Nephron (organoid): Measurements from ENCODE around the gene FBXL12.
"Not testable (repeated sequence)": the region's sequence is repeated elsewhere in the genome, so short reads cannot be mapped to it uniquely, and the experiment has no call there.

ENCODE experiments used
- H3K27ac Mint-ChIP-seq, 3 experiments: 2 replicates each; pipeline ENCODE4 v1.8.0; 2020; ENCODE audit warnings: mixed read lengths in 3 of 3, mild to moderate bottlenecking in 2 of 3, moderate library complexity in 1 of 3
- H3K27me3 Mint-ChIP-seq: 2 replicates; pipeline ENCODE4 v1.8.0; 2021; ENCODE audit warnings: low read depth, mild to moderate bottlenecking, moderate library complexity, mixed read lengths
- H3K36me3 Mint-ChIP-seq: 2 replicates; pipeline ENCODE4 v1.8.0; 2020; ENCODE audit warnings: low read depth, mixed read lengths
- H3K4me1 Mint-ChIP-seq: 2 replicates; pipeline ENCODE4 v1.8.0; 2020; ENCODE audit warnings: mixed read lengths
- H3K4me3 Mint-ChIP-seq, 3 experiments: 2 replicates each; pipeline ENCODE4 v1.8.0; 2020; ENCODE audit warnings: mild to moderate bottlenecking in 3 of 3, mixed read lengths in 3 of 3, moderate library complexity in 2 of 3
- H3K9me3 Mint-ChIP-seq: 2 replicates; pipeline ENCODE4 v1.8.0; 2020; ENCODE audit warnings: mixed read lengths
- TF ChIP-seq, protein P1 (sequence below), 3 experiments: fragments of 200-600 bp; sonication (generic); IDR thresholded peaks; one replicate each; pipeline ENCODE4 v1.5.0; 2021; ENCODE audit warnings: antibody characterized with exemption in 3 of 3; ENCODE audit not compliant: unreplicated experiment in 3 of 3

The FBXL12 gene

GRCh38 chr19:9823816-9824215 lies 4.9 kb upstream of the FBXL12 start:
- Mint-ChIP-seq H3K4me3 (peak overlapping the region; percentile 48 to 84 (median 73)), H3K27ac (peak overlapping the region; percentile 69 to 78 (median 74)), H3K9me3 (no peaks in the 10 kb centered on the region), H3K4me1 (peaks cover 37% of the 10 kb centered on the region), H3K36me3 (peaks cover 12% of the 10 kb centered on the region), H3K27me3 (no peaks in the 10 kb centered on the region)
- TF ChIP-seq, protein P1, sequence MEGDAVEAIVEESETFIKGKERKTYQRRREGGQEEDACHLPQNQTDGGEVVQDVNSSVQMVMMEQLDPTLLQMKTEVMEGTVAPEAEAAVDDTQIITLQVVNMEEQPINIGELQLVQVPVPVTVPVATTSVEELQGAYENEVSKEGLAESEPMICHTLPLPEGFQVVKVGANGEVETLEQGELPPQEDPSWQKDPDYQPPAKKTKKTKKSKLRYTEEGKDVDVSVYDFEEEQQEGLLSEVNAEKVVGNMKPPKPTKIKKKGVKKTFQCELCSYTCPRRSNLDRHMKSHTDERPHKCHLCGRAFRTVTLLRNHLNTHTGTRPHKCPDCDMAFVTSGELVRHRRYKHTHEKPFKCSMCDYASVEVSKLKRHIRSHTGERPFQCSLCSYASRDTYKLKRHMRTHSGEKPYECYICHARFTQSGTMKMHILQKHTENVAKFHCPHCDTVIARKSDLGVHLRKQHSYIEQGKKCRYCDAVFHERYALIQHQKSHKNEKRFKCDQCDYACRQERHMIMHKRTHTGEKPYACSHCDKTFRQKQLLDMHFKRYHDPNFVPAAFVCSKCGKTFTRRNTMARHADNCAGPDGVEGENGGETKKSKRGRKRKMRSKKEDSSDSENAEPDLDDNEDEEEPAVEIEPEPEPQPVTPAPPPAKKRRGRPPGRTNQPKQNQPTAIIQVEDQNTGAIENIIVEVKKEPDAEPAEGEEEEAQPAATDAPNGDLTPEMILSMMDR (IDR thresholded peaks at IDR 0.05; ENCODE audit: unreplicated experiment in 3 of 3): no peak

GRCh38 chr19:9820034-9820433 lies 1.2 kb upstream of the FBXL12 start:
- Mint-ChIP-seq H3K36me3 (peaks cover 24% of the 10 kb centered on the region), H3K4me1 (peaks cover 30% of the 10 kb centered on the region), H3K4me3 (peak overlapping the region; percentile 95 to 97 (median 95)), H3K27ac (peak overlapping the region; percentile 79 to 96 (median 93))
- H3K9me3 Mint-ChIP-seq, H3K27me3 Mint-ChIP-seq: not testable (repeated sequence)

GRCh38 chr19:9819596-9819909 lies 674 bp upstream of the FBXL12 start:
- peaks cover 30% of the 10 kb centered on the region for H3K4me1 Mint-ChIP-seq
- H3K36me3 Mint-ChIP-seq: peaks cover 29% of the 10 kb centered on the region
- TF ChIP-seq, protein P1 (IDR thresholded peaks at IDR 0.05; ENCODE audit: unreplicated experiment in 3 of 3): no peak
- H3K4me3 Mint-ChIP-seq: peak overlapping the region; percentile 95 to 97 (median 95)
- H3K27me3 Mint-ChIP-seq: no peaks in the 10 kb centered on the region
- peaks cover 9% of the 10 kb centered on the region for H3K9me3 Mint-ChIP-seq
- H3K27ac Mint-ChIP-seq: peak overlapping the region; percentile 79 to 96 (median 93)

- peaks cover 11% of the 10 kb centered on the region for H3K9me3 Mint-ChIP-seq
- peak overlapping the region; percentile 95 to 97 (median 95) for H3K4me3 Mint-ChIP-seq
- peaks cover 35% of the 10 kb centered on the region for H3K36me3 Mint-ChIP-seq
- H3K4me1 Mint-ChIP-seq: peaks cover 24% of the 10 kb centered on the region
- H3K27ac Mint-ChIP-seq: peak overlapping the region; percentile 79 to 96 (median 93)
- no peaks in the 10 kb centered on the region for H3K27me3 Mint-ChIP-seq
- TF ChIP-seq, protein P1 (IDR thresholded peaks at IDR 0.05; ENCODE audit: unreplicated experiment in 3 of 3): no peak
These were observed 625 bp downstream of the FBXL12 start for GRCh38 chr19:9818175-9818733.

GRCh38 chr19:9811139-9811538 lies 7.7 kb downstream of the FBXL12 start:
- TF ChIP-seq, protein P1 (IDR thresholded peaks at IDR 0.05; ENCODE audit: unreplicated experiment in 3 of 3): no peak
- H3K36me3 Mint-ChIP-seq: peaks cover 49% of the 10 kb centered on the region
- H3K4me3 Mint-ChIP-seq: no peak overlapping the region
- no peaks in the 10 kb centered on the region for H3K27me3 Mint-ChIP-seq
- peaks cover 5% of the 10 kb centered on the region for H3K9me3 Mint-ChIP-seq
- no peak overlapping the region for H3K27ac Mint-ChIP-seq
- no peaks in the 10 kb centered on the region for H3K4me1 Mint-ChIP-seq

DNA sequence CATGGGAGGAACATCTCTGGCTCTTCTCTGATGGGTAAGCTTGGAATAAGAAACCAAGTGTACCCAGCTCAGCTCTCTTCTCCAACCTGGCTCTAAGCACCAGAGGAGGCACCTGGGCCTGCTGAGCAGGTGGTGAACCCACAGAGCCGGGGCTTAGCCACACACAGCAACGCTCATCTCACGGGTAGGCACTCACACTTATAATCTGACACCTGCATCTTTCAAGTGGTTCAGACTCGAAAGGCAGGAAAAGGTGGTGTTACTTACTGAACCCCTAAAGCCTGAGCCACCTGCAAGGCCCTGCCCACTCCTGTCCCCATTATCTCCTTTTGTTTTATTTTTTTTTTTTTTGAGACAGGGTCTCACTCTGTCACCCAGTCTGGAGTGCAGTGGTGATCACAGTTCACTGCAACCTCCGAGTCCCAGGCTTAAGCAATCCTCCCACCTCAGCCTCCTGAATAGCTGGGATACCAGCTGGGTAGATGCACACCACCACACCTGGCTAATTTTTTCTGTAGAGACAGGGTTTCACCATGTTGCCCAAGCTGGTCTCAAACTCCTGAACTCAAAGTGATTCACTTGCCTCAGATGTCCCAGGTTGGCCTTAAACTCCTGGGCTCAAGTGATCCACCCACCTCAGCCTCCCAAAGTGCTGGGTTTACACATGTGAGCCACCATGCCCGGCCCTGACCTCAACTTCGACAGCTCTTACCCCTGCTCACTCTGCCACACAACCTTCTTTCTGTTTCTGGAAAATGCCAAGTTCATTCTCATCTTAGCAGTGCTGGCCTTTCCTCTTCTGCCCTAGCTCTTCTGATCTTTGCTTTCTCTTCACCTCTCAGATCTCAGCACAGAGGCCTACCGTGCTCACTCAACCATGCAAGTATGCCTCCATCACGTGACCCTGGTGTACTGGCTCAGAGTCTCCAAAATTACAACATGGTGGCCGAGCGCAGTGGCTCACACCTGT lies 9.7 kb downstream of the FBXL12 start:
- no peak overlapping the region for H3K4me3 Mint-ChIP-seq
- no peak overlapping the region for H3K27ac Mint-ChIP-seq
- peaks cover 35% of the 10 kb centered on the region for H3K36me3 Mint-ChIP-seq
- TF ChIP-seq, protein P1 (IDR thresholded peaks at IDR 0.05; ENCODE audit: unreplicated experiment in 3 of 3): no peak
- peaks cover 3% of the 10 kb centered on the region for H3K9me3 Mint-ChIP-seq
- H3K27me3 Mint-ChIP-seq: no peaks in the 10 kb centered on the region
- no peaks in the 10 kb centered on the region for H3K4me1 Mint-ChIP-seq
